ENCODE measurements around the gene ACTMAP.
A peak's percentile ranks its signal among the peaks of the same experiment; 100 is the strongest.
"Not testable (repeated sequence)": the region's sequence is repeated elsewhere in the genome, so short reads cannot be mapped to it uniquely, and the experiment has no call there.

The ACTMAP gene

GRCh38 chr19:40775632-40776022 is 25.4 kb upstream of the ACTMAP start:
- no peak for DNase-seq

- DNase-seq, result no peak
These were observed 24.8 kb upstream of the ACTMAP start, which contains the start of gene MIA for GRCh38 chr19:40774916-40775631. TSS of gene MIA (plus strand) at chr19:40775521. CDS start at chr19:40775543, 22 bp downstream.

GRCh38 chr19:40771101-40771862 is 21.0 kb upstream of the ACTMAP start:
- DNase-seq, result not testable (repeated sequence)

GRCh38 chr19:40768869-40769268 is 18.6 kb upstream of the ACTMAP start:
- no peak for DNase-seq

- DNase-seq, result not testable (repeated sequence)
These were observed 16.1 kb upstream of the ACTMAP start for GRCh38 chr19:40766385-40766784.

- no peak for DNase-seq
These were observed 13.7 kb upstream of the ACTMAP start for GRCh38 chr19:40763963-40764362.

- DNase-seq, result no peak
These were observed 13.2 kb upstream of the ACTMAP start for GRCh38 chr19:40763526-40763925.

- DNase-seq, result no peak
These were observed 12.6 kb upstream of the ACTMAP start for GRCh38 chr19:40762754-40763470.

GRCh38 chr19:40759352-40759751 is 9.1 kb upstream of the ACTMAP start:
- no peak for DNase-seq

- DNase-seq, result no peak
These were observed 8.2 kb upstream of the ACTMAP start for GRCh38 chr19:40758491-40758890.

- DNase-seq, result no peak
These were observed 6.3 kb upstream of the ACTMAP start for GRCh38 chr19:40756502-40757110.

- no peak for DNase-seq
These were observed 5.5 kb upstream of the ACTMAP start for GRCh38 chr19:40755791-40756190.

- DNase-seq, result no peak
These were observed 5.0 kb upstream of the ACTMAP start for GRCh38 chr19:40755248-40755624.

- DNase-seq, result no peak
These were observed 4.5 kb upstream of the ACTMAP start for GRCh38 chr19:40754611-40755247.

GRCh38 chr19:40752257-40752781 is 2.0 kb upstream of the ACTMAP start:
- DNase-seq, result no peak

- DNase-seq, result peak; percentile 94
These were observed 729 bp upstream of the ACTMAP start, which contains the start of gene SNRPA for GRCh38 chr19:40750874-40751537. TSS of gene SNRPA (plus strand) at chr19:40751203. CDS start at chr19:40751409, 206 bp downstream.

- DNase-seq, result no peak
These were observed 2.7 kb downstream of the ACTMAP start for GRCh38 chr19:40747536-40747935.

GRCh38 chr19:40745402-40745780 is 4.9 kb downstream of the ACTMAP start:
- DNase-seq, result no peak

GRCh38 chr19:40744554-40745401 is 5.5 kb downstream of the ACTMAP start:
- DNase-seq, result peak; percentile 23

- no peak for DNase-seq
These were observed 6.4 kb downstream of the ACTMAP start for GRCh38 chr19:40743926-40744325.

GRCh38 chr19:40742886-40743285 is 7.4 kb downstream of the ACTMAP start:
- DNase-seq, result no peak

Measured in activated CD4-positive, alpha-beta T cell treated with anti-CD3 and anti-CD28 coated beads, Interleukin-2, amount 50 U/mL, for 1 hour (primary cell).